Measurements from ENCODE around the gene DCHS2.

DCHS2 gene

GRCh38 chr4:154491341-154492271 lies at the start of gene DCHS2:
Gene DCHS2 (minus strand): TSS chr4:154491799. CDS start chr4:154491355, 444 bp downstream.
- no peak within 1 kb of the TSS for H3K27ac ChIP-seq
- no peaks in the 10 kb centered on the region for H3K36me3 ChIP-seq (replicated peaks)
- in situ Hi-C loops (cut with HindIII; ENCODE audit: low pct_ligation_motif_present, low sequenced_read_pairs): no loop called here
- TF ChIP-seq CTCF (IDR thresholded peaks at IDR 0.05; ENCODE audit: low read depth, low read length, missing control alignments): no peak
- peaks cover 37% of the 10 kb centered on the region for H3K27me3 ChIP-seq (replicated peaks)
- DNase-seq: no peak
- H3K4me3 ChIP-seq (ENCODE audit: low read depth, low read length): peak within 1 kb of the TSS; percentile 24

- no peak overlapping the region for H3K4me3 ChIP-seq (ENCODE audit: low read depth, low read length)
- peaks cover 14% of the 10 kb centered on the region for H3K36me3 ChIP-seq (replicated peaks)
- H3K27ac ChIP-seq: no peak overlapping the region
- TF ChIP-seq CTCF (IDR thresholded peaks at IDR 0.05; ENCODE audit: low read depth, low read length, missing control alignments): no peak
- H3K27me3 ChIP-seq (replicated peaks): no peaks in the 10 kb centered on the region
- no peak for DNase-seq
- in situ Hi-C loops (cut with HindIII; ENCODE audit: low pct_ligation_motif_present, low sequenced_read_pairs): no loop called here
These were observed 42.7 kb upstream of the DCHS2 start for GRCh38 chr4:154534296-154534695.

- no peak for TF ChIP-seq CTCF (IDR thresholded peaks at IDR 0.05; ENCODE audit: low read depth, low read length, missing control alignments)
- no peak overlapping the region for H3K27ac ChIP-seq
- H3K36me3 ChIP-seq (replicated peaks): no peaks in the 10 kb centered on the region
- in situ Hi-C loops (cut with HindIII; ENCODE audit: low pct_ligation_motif_present, low sequenced_read_pairs): no loop called here
- no peaks in the 10 kb centered on the region for H3K27me3 ChIP-seq (replicated peaks)
- DNase-seq: no peak
- no peak overlapping the region for H3K4me3 ChIP-seq (ENCODE audit: low read depth, low read length)
These were observed 38.3 kb upstream of the DCHS2 start for GRCh38 chr4:154529728-154530519.

- DNase-seq: no peak
- no peak for TF ChIP-seq CTCF (IDR thresholded peaks at IDR 0.05; ENCODE audit: low read depth, low read length, missing control alignments)
- Histone ChIP-seq H3K4me3 (ENCODE audit: low read depth, low read length) (no peak overlapping the region), H3K27ac (no peak overlapping the region), H3K27me3 (replicated peaks) (no peaks in the 10 kb centered on the region), H3K36me3 (replicated peaks) (no peaks in the 10 kb centered on the region)
- in situ Hi-C loops (cut with HindIII; ENCODE audit: low pct_ligation_motif_present, low sequenced_read_pairs): no loop called here
These were observed 37.3 kb upstream of the DCHS2 start for GRCh38 chr4:154528869-154529268.

GRCh38 chr4:154527308-154527707 lies 35.7 kb upstream of the DCHS2 start:
- TF ChIP-seq CTCF (IDR thresholded peaks at IDR 0.05; ENCODE audit: low read depth, low read length, missing control alignments): no peak
- no peak overlapping the region for H3K4me3 ChIP-seq (ENCODE audit: low read depth, low read length)
- in situ Hi-C loops (cut with HindIII; ENCODE audit: low pct_ligation_motif_present, low sequenced_read_pairs): no loop called here
- H3K27ac ChIP-seq: no peak overlapping the region
- DNase-seq: no peak
- no peaks in the 10 kb centered on the region for H3K36me3 ChIP-seq (replicated peaks)
- H3K27me3 ChIP-seq (replicated peaks): no peaks in the 10 kb centered on the region
